Epithelial cell of proximal tubule (primary cell): ENCODE data around the gene MORC2. TPM values are rescaled to one million over a fixed set of nuclear protein-coding genes. Genes with fewer than 3 reads are reported as not detected.

Source experiments
- DNase-seq: peaks from one replicate; pipeline ENCODE4 v3.0.0-alpha.2; 2011; ENCODE audit warnings: low read depth
- H3K4me3 ChIP-seq: 2 replicates; pipeline ENCODE4 v1.5.1; 2011; ENCODE audit warnings: low read depth, mild to moderate bottlenecking, low read length
- CTCF ChIP-seq: conservative IDR thresholded peaks from 2 replicates; pipeline ENCODE4 v1.5.1; 2012; ENCODE audit warnings: low read depth, mild to moderate bottlenecking, low read length
- total RNA-seq: library from RNA; depleted of rRNA; stranded (reverse); fragments of >200 nt; gene quantifications from 2 replicates; pipeline ENCODE4 v1.2.3, GENCODE V29; 2015

Gene MORC2
- total RNA-seq, 1 donor from 2014 or later, result 7.1 TPM

GRCh38 chr22:30881361-30882183 is 87.0 kb downstream of the MORC2 start:
- no peak for TF ChIP-seq CTCF
- no peak for DNase-seq

GRCh38 chr22:30880847-30881246 is 87.7 kb downstream of the MORC2 start:
- no peak overlapping the region for H3K4me3 ChIP-seq
- DNase-seq, result no peak
- TF ChIP-seq CTCF, result no peak

More at GRCh38 chr22:30881361-30882183, 87.0 kb downstream of the MORC2 start:
- no peak overlapping the region for H3K4me3 ChIP-seq

- no peak overlapping the region for H3K4me3 ChIP-seq
- TF ChIP-seq CTCF, result no peak
- DNase-seq, result no peak
These were observed 88.4 kb downstream of the MORC2 start for GRCh38 chr22:30880181-30880601.

- no peak for DNase-seq
- no peak for TF ChIP-seq CTCF
- no peak overlapping the region for H3K4me3 ChIP-seq
These were observed 89.2 kb downstream of the MORC2 start for GRCh38 chr22:30879415-30879797.

GRCh38 chr22:30878516-30879414 is 89.8 kb downstream of the MORC2 start:
- DNase-seq, result no peak
- no peak for TF ChIP-seq CTCF
- H3K4me3 ChIP-seq, result no peak overlapping the region

- TF ChIP-seq CTCF, result no peak
- no peak for DNase-seq
These were observed 90.7 kb downstream of the MORC2 start for GRCh38 chr22:30877662-30878515.

More at GRCh38 chr22:30877662-30878515, 90.7 kb downstream of the MORC2 start:
- H3K4me3 ChIP-seq, result no peak overlapping the region
